Measurements from ENCODE around the gene UBE2S.

DNA sequence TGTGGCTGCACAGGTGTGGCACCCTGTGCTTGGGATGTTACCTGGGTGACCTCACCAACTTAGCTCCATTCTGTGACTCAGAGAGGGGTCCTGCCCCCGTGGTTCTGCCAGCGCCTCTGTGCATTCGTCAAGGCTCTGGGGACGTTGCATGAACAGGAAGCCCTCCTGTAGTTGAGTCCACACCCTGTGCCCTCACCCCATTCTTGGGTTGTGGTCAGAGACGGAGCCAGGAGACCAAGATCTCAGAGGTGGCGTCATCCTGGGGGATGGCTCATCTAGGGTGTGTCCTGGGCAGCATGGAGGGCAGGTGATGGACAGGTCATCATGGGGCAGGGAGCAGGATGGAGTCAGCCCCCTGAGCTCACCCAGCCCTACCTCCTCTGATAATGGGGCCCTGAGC is 55.5 kb downstream of the UBE2S start:
- TF ChIP-seq, protein P1, sequence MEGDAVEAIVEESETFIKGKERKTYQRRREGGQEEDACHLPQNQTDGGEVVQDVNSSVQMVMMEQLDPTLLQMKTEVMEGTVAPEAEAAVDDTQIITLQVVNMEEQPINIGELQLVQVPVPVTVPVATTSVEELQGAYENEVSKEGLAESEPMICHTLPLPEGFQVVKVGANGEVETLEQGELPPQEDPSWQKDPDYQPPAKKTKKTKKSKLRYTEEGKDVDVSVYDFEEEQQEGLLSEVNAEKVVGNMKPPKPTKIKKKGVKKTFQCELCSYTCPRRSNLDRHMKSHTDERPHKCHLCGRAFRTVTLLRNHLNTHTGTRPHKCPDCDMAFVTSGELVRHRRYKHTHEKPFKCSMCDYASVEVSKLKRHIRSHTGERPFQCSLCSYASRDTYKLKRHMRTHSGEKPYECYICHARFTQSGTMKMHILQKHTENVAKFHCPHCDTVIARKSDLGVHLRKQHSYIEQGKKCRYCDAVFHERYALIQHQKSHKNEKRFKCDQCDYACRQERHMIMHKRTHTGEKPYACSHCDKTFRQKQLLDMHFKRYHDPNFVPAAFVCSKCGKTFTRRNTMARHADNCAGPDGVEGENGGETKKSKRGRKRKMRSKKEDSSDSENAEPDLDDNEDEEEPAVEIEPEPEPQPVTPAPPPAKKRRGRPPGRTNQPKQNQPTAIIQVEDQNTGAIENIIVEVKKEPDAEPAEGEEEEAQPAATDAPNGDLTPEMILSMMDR (conservative IDR thresholded peaks at IDR 0.05; ENCODE audit: low read length) = no peak
- no peak for TF ChIP-seq EZH2phosphoT487 (IDR thresholded peaks at IDR 0.05; ENCODE audit: borderline replicate concordance)
